GM13976 (cell line): ENCODE measurements around the gene PMEL.
A peak's percentile ranks its signal among the peaks of the same experiment; 100 is the strongest.
"Not testable (repeated sequence)": the region's sequence is repeated elsewhere in the genome, so short reads cannot be mapped to it uniquely, and the experiment has no call there.

ENCODE experiments used
- DNase-seq: peaks from one replicate; pipeline ENCODE4 v3.0.0; 2012; ENCODE audit warnings: low spot score
- in situ Hi-C: fragments of 300-500 bp; cut with MboI; formaldehyde crosslinking; loops from one replicate; pipeline ENCODE4 v1.12.0; 2022; ENCODE audit warnings: low sequenced_read_pairs, mixed read lengths, inconsistent platforms; ENCODE audit not compliant: unreplicated experiment
- TF ChIP-seq, protein P1 (sequence below): IDR thresholded peaks from 2 replicates; pipeline ENCODE4 v1.5.1; 2012; ENCODE audit warnings: borderline replicate concordance, mild to moderate bottlenecking; ENCODE audit not compliant: insufficient read depth; ENCODE audit errors: extremely low read depth, missing control alignments, control extremely low read depth

Gene PMEL

DNA sequence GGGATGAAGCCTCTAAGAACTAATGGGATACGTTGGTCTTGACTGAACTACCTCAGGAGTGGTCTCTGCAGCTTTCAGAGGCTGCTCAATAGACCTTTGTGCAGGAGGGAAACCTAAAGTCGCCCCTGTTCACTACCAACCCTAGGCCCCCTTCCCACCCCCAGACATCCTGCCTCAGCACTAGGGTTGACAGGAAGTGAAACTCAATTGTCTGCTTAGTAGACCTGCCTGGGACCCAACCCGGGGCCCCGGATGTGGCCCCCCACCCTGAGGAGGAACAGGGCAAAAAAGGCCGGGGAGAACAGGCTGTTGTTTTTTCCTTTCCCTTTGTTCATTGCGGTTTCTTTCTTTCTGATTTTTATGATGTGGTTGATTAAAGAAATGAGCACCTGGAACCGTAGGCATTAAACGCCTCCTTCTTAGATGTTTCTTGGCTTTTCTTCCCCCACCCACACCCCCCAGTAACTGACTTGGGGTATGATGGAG is 36.5 kb downstream of the PMEL start:
- in situ Hi-C loops, result no loop called here
- peak; percentile 84 for DNase-seq
- TF ChIP-seq, protein P1, sequence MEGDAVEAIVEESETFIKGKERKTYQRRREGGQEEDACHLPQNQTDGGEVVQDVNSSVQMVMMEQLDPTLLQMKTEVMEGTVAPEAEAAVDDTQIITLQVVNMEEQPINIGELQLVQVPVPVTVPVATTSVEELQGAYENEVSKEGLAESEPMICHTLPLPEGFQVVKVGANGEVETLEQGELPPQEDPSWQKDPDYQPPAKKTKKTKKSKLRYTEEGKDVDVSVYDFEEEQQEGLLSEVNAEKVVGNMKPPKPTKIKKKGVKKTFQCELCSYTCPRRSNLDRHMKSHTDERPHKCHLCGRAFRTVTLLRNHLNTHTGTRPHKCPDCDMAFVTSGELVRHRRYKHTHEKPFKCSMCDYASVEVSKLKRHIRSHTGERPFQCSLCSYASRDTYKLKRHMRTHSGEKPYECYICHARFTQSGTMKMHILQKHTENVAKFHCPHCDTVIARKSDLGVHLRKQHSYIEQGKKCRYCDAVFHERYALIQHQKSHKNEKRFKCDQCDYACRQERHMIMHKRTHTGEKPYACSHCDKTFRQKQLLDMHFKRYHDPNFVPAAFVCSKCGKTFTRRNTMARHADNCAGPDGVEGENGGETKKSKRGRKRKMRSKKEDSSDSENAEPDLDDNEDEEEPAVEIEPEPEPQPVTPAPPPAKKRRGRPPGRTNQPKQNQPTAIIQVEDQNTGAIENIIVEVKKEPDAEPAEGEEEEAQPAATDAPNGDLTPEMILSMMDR, result no peak

DNA sequence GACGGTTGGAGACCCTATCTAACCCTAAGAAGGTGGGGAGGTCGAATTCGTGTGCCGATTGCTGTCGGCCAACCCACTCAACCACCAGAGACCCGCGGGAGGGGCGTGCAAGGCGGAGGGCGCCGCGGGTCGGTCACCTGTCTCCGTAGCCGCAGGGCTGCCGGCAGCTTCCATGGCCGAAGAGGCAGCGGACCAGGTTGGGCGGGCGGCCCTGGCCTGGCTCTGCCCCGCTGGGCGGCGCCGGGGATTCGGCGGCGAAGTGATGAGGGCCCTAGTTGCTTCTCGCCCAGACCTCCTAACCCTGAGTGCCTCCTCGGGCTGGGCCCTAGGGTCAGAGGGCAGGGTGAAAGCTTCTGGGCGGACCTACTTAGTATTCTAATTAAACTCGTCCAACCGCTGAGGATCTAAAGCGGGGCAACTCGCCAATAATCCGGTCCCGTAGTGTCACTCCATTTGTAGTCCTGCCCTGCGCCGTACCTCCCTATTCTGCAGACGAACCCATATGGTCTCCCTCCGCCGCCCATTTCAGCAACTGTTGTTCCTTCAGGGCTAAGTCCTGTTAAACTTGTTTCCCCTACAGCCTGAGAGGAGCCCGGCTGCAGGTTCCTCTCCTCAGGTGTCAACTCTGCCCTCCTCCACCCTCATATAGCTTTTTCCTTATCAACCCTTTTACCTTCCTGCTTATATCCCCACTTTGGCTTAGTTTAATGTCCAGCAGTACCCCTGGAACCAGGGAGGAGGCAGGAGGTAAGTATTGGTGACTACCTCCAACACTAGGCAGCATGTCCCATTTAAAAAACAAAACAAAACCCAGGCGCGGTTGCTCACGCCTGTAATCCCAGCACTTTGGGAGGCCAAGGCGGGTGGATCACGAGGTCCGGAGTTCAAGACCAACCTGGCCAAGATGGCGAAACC is 38.0 kb downstream of the PMEL start, which contains the start of gene PYM1:
Gene PYM1 (minus strand): TSS at position 307 of the 915 bp plus-strand sequence. CDS start 133 bp downstream, at position 174.
- TF ChIP-seq, protein P1, result no peak
- peak; percentile 79 for DNase-seq
- in situ Hi-C loops, result no loop called here

DNA sequence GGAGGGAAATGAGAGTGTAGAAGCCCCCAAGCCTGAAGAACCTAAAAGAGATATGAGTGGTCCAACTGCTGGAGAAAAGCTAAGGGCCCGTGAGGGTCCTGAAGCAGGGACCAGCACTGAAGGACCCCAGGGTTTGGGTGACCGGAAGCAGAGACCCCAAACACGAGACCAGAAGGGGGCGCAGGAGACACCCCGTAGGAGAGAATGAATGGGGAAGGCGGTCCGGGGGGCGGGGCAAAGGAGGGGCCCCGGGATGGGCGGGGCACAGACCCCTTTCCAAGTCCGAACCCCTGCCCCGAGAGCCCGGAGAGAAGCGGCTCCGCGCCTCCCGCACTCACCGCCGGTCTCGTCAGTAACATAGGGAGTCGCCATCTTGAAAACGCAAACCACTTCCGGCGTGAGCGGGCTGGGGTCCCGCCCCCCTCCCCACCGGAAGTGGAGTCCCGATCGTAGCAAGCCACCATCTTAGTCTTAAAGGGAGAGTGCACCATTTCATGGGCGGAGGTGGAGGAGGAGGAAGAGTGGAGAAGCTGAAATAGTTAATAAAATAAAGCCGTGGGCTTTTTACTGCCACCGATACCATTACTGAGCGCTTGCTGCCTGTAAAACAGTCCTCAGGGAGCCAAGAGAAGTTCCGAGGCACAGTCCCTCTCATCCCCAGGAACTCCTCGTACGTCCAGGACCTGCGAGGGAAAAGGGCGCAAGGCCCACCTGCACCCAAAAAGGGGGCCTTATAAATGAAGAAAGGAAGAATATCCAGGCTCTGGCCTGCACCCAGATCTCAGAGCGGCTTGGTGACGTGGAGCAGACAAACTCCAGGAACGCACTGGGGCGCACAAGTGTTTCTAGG is 38.9 kb downstream of the PMEL start:
- peak; percentile 93 for DNase-seq
- TF ChIP-seq, protein P1, result peak; percentile 80
- in situ Hi-C loops, result no loop called here

DNA sequence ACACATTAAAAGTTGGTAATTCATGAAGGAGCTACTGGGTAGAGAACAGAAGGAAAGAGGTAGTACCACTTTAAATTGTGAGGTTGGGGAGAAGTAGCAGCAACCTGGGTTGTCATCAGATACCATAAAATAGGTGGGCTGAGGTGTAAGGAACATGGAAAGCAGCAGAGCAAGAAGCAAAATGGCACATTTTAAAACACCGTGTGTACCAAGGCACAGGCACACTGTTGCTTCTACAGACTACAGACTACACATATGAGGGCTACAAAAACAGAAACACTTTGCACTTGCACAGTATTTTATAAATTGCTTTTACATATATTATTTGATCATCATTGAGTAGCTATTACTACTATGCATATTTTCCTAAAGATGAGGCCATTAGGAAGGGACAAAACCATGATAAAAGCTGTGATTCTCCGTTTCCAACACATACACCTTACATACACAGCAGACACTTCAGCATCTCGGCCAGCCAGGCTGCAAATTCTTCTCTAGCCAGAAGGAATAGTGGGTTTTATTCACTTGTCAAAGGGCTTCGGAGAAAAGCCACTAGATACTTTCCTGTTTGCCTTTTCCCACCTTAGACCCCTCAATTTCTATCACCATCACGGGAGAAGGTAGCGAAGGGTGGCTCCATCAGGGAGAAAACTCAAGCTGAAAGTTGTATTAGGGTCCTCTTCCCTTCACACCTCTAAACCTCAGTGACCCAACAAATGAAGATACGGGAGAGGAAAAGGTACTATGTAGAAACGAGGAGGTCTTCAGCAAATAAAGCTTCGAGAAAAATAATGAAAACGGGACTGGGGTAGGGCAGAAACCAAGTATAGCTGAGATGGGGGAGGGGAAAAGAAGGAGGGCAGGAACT is 39.7 kb downstream of the PMEL start:
- in situ Hi-C loops, result no loop called here

DNA sequence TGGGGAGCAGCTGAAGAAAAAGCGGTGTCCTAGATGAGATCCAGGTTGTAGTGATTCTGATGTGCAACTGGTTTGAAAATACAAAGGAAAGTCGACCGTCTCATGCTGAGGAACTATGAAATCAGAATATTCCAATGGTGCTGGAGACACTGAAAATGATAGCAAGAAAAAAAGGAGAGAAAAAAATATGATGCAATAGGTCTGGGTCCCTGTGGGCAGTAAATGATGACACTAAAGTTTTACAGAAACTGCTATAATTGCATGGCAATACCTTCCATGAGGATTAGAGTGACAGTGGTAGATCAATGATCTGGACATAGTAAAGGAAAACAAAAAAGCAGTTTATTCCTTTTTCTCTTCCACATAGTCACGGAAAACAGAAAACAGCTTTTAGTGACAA is 40.5 kb downstream of the PMEL start:
- in situ Hi-C loops, result no loop called here
- no peak for DNase-seq
- TF ChIP-seq, protein P1, result no peak

More for the DNA sequence above, 39.7 kb downstream of the PMEL start:
- TF ChIP-seq, protein P1, result no peak
- no peak for DNase-seq

DNA sequence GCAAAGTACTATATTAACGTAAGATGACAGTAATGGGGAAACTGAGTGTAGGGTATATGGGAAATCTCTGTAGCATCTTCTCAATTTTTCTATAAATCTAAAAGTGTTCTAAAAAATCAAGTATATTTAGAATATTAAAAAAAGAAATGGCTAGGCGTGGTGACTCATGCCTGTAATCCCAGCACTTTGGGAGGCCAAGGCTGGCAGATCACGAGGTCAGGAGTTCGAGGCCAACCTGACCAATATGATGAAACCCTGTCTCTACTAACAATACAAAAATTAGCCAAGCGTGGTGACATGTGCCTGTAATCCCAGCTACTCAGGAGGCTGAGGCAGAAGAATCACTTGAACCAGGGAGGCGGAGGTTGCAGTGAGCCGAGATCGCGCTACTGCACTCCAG is 42.2 kb downstream of the PMEL start:
- DNase-seq, in situ Hi-C loops: not testable (repeated sequence)
